GM19238 (cell line): ENCODE measurements around the gene ARFIP1.

ENCODE experiments used
- DNase-seq: peaks from one replicate; pipeline ENCODE4 v3.0.0; 2011; ENCODE audit warnings: low spot score; ENCODE audit not compliant: insufficient read length

The ARFIP1 gene

GRCh38 chr4:152937336-152938236 lies 157.8 kb downstream of the ARFIP1 start:
- peak; percentile 23 for DNase-seq

- no peak for DNase-seq
Observed at GRCh38 chr4:152938237-152938947, 158.6 kb downstream of the ARFIP1 start.

GRCh38 chr4:152939621-152940020 lies 159.9 kb downstream of the ARFIP1 start:
- no peak for DNase-seq

- no peak for DNase-seq
Observed at GRCh38 chr4:152940461-152940860, 160.7 kb downstream of the ARFIP1 start.

GRCh38 chr4:152941411-152941810 lies 161.7 kb downstream of the ARFIP1 start:
- no peak for DNase-seq

- DNase-seq: no peak
Observed at GRCh38 chr4:152942346-152942745, 162.6 kb downstream of the ARFIP1 start.

- no peak for DNase-seq
Observed at GRCh38 chr4:152943672-152944071, 163.9 kb downstream of the ARFIP1 start.

GRCh38 chr4:152944666-152945320 lies 165.0 kb downstream of the ARFIP1 start:
- no peak for DNase-seq

- no peak for DNase-seq
Observed at GRCh38 chr4:152945639-152946038, 165.9 kb downstream of the ARFIP1 start.

GRCh38 chr4:152946446-152946845 lies 166.7 kb downstream of the ARFIP1 start:
- DNase-seq: no peak

- no peak for DNase-seq
Observed at GRCh38 chr4:152947311-152947710, 167.6 kb downstream of the ARFIP1 start.

- no peak for DNase-seq
Observed at GRCh38 chr4:152949930-152950329, 170.2 kb downstream of the ARFIP1 start.

GRCh38 chr4:152950402-152951274 lies 170.9 kb downstream of the ARFIP1 start:
- no peak for DNase-seq

GRCh38 chr4:152951348-152951747 lies 171.6 kb downstream of the ARFIP1 start:
- DNase-seq: no peak

GRCh38 chr4:152953514-152953913 lies 173.8 kb downstream of the ARFIP1 start:
- DNase-seq: no peak

GRCh38 chr4:152954741-152955140 lies 175.0 kb downstream of the ARFIP1 start:
- no peak for DNase-seq

GRCh38 chr4:152956147-152956546 lies 176.4 kb downstream of the ARFIP1 start:
- DNase-seq: no peak

GRCh38 chr4:152956650-152957436 lies 177.1 kb downstream of the ARFIP1 start:
- no peak for DNase-seq

GRCh38 chr4:152957437-152958171 lies 177.8 kb downstream of the ARFIP1 start:
- DNase-seq: no peak

- DNase-seq: no peak
Observed at GRCh38 chr4:152959080-152959479, 179.3 kb downstream of the ARFIP1 start.
